Progenitor cell of endocrine pancreas (in vitro differentiated cells): ENCODE data around the gene FMN1. TPM values are rescaled to one million over a fixed set of nuclear protein-coding genes. Genes with fewer than 3 reads are reported as not detected.

Source experiments
- DNase-seq: peaks from one replicate; pipeline ENCODE4 v3.0.0; 2021; ENCODE audit warnings: low spot score; ENCODE audit not compliant: unreplicated experiment
- H3K27ac Mint-ChIP-seq: 2 replicates; pipeline ENCODE4 v1.8.0; 2021; ENCODE audit warnings: mild to moderate bottlenecking, moderate library complexity, mixed read lengths
- H3K27me3 Mint-ChIP-seq: 2 replicates; pipeline ENCODE4 v1.8.0; 2021; ENCODE audit warnings: mixed read lengths
- H3K36me3 Mint-ChIP-seq: 2 replicates; pipeline ENCODE4 v1.8.0; 2022; ENCODE audit warnings: mixed read lengths; ENCODE audit not compliant: insufficient read depth
- H3K4me1 Mint-ChIP-seq: 2 replicates; pipeline ENCODE4 v1.8.0; 2021; ENCODE audit warnings: low read depth, mixed read lengths
- H3K4me3 Mint-ChIP-seq: 2 replicates; pipeline ENCODE4 v1.8.0; 2021; ENCODE audit warnings: low read depth, mild to moderate bottlenecking, moderate library complexity, mixed read lengths
- H3K9me3 Mint-ChIP-seq: 2 replicates; pipeline ENCODE4 v1.8.0; 2021; ENCODE audit warnings: low read depth, mixed read lengths
- total RNA-seq: library from RNA; stranded (reverse); gene quantifications from 2 replicates; pipeline ENCODE4 v1.2.1, GENCODE V29; 2021
- TF ChIP-seq, protein P1 (sequence below): fragments of 200-600 bp; sonication (generic); IDR thresholded peaks from one replicate; pipeline ENCODE4 v1.5.0; 2021; ENCODE audit warnings: antibody characterized with exemption, mild to moderate bottlenecking; ENCODE audit not compliant: unreplicated experiment

Gene FMN1
- total RNA-seq, 1 donor from 2014 or later, result 0.41 TPM

DNA sequence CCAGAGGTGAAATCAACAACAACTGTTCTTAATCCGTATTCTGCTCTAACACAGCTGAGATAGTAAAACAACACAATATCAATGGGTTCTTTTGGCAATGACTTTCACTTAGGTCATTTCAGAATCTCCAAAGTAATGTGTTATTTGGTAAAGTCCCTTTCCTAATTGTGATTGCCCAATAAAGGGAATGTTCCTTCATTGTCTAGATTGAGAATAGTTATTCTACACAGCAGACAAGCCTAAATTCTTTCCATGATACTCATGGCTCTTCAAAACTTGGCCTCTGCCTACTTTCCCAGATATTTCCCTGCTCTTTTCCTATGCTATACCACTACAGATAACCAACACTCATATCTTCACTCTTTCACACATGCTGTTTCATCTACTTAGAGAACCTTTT lies 219.8 kb downstream of the FMN1 start:
- Mint-ChIP-seq H3K27me3 (no peaks in the 10 kb centered on the region), H3K9me3 (no peaks in the 10 kb centered on the region), H3K4me3 (no peak overlapping the region), H3K4me1 (no peaks in the 10 kb centered on the region), H3K36me3 (no peaks in the 10 kb centered on the region), H3K27ac (no peak overlapping the region)
- no peak for DNase-seq
- TF ChIP-seq, protein P1, sequence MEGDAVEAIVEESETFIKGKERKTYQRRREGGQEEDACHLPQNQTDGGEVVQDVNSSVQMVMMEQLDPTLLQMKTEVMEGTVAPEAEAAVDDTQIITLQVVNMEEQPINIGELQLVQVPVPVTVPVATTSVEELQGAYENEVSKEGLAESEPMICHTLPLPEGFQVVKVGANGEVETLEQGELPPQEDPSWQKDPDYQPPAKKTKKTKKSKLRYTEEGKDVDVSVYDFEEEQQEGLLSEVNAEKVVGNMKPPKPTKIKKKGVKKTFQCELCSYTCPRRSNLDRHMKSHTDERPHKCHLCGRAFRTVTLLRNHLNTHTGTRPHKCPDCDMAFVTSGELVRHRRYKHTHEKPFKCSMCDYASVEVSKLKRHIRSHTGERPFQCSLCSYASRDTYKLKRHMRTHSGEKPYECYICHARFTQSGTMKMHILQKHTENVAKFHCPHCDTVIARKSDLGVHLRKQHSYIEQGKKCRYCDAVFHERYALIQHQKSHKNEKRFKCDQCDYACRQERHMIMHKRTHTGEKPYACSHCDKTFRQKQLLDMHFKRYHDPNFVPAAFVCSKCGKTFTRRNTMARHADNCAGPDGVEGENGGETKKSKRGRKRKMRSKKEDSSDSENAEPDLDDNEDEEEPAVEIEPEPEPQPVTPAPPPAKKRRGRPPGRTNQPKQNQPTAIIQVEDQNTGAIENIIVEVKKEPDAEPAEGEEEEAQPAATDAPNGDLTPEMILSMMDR, result no peak

DNA sequence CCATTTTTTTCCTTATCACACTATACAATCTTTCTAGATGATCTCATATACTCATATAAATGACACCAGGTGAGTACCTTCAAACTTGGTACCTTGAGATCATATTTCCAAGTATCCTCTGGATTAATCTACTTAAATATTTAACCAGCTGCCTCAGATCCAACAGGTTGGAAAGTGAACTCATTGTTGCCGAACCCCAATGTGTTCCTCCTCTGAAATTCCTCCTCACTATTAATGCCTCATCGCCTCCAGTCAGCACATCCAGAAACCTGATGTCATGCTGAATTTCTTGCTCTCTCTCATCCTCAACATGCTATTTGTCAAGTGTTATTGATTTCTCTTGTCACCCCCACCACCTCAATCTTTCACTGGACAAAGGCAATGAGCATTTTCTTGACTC lies 221.8 kb downstream of the FMN1 start:
- no peak overlapping the region for H3K27ac Mint-ChIP-seq
- peaks cover 2% of the 10 kb centered on the region for H3K27me3 Mint-ChIP-seq
- H3K4me1 Mint-ChIP-seq, result no peaks in the 10 kb centered on the region
- H3K9me3 Mint-ChIP-seq, result no peaks in the 10 kb centered on the region
- H3K4me3 Mint-ChIP-seq, result no peak overlapping the region
- TF ChIP-seq, protein P1, result no peak
- DNase-seq, result no peak
- H3K36me3 Mint-ChIP-seq, result no peaks in the 10 kb centered on the region

DNA sequence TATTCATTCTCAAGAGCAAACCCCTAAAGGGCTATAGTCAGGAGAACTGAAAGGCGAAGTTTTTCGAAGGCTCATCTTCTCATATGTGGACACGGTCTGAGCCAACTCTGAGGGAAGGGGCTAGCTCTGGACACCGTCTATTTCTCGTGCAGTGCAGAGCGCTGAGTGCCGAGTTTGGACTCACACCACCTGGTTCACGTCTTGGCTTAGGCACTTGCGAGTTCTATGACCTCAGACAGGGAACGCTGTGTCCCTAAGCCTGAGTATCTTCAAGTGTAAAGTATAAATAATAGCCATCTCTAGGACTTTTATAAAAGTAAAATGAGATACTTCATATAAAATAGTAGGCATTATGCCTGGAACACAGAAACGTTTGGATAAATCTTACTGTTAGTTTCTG lies 223.7 kb downstream of the FMN1 start:
- Mint-ChIP-seq H3K36me3 (no peaks in the 10 kb centered on the region), H3K27ac (no peak overlapping the region), H3K9me3 (no peaks in the 10 kb centered on the region), H3K4me3 (no peak overlapping the region), H3K27me3 (peaks cover 4% of the 10 kb centered on the region), H3K4me1 (no peaks in the 10 kb centered on the region)
- TF ChIP-seq, protein P1, result no peak
- DNase-seq, result no peak

DNA sequence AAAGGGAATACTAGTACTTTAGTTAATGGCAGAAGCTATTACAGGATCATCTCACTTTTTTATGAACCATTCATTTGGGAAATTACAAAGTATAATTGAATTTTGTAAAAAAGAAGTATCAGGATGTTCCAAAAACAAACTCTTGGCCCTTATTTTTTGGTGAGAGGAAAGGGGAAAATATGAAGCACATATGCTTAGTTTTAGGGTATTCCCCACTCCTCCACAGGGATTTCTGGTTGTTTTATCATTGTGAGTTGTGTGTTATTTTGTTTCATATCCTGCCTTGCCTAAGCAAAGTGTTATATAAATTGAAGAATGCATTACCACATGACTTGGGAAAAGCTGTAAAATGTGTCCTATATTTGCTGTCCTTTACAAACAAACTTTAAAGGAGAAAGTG lies 227.0 kb downstream of the FMN1 start:
- H3K9me3 Mint-ChIP-seq, result no peaks in the 10 kb centered on the region
- TF ChIP-seq, protein P1, result no peak
- no peak overlapping the region for H3K4me3 Mint-ChIP-seq
- DNase-seq, result no peak
- no peak overlapping the region for H3K27ac Mint-ChIP-seq
- H3K36me3 Mint-ChIP-seq, result no peaks in the 10 kb centered on the region
- peaks cover 4% of the 10 kb centered on the region for H3K27me3 Mint-ChIP-seq
- no peaks in the 10 kb centered on the region for H3K4me1 Mint-ChIP-seq

GRCh38 chr15:32966512-32966911 lies 228.0 kb downstream of the FMN1 start:
- H3K36me3 Mint-ChIP-seq, result no peaks in the 10 kb centered on the region
- TF ChIP-seq, protein P1, result no peak
- peaks cover 4% of the 10 kb centered on the region for H3K27me3 Mint-ChIP-seq
- no peaks in the 10 kb centered on the region for H3K4me1 Mint-ChIP-seq
- DNase-seq, result no peak
- H3K27ac Mint-ChIP-seq, result no peak overlapping the region
- no peak overlapping the region for H3K4me3 Mint-ChIP-seq
- H3K9me3 Mint-ChIP-seq, result no peaks in the 10 kb centered on the region
